A549 (cell line): ENCODE measurements around the gene TTC7B. TPM values are rescaled to one million over a fixed set of nuclear protein-coding genes. Genes with fewer than 3 reads are reported as not detected.

Source experiments
- ATAC-seq, 2 experiments: fragments of 200-7000 bp in 1 of 2; fragments of >200 bp in 1 of 2; cut with Nextera tagmentation in 1 of 2; cut with Tn5 transposase in 1 of 2; 3 replicates each; pipeline versions ENCODE4 v1.8.0 to v1.9.1; 2018 to 2020; ENCODE audit warnings: mild to moderate bottlenecking in 1 of 2, moderate library complexity in 1 of 2
- CTCF ChIA-PET: fragments of 300-600 bp; sonication (Branson Sonifier 250); formaldehyde crosslinking; extraction: SDS; loops from one replicate; lab custom pipeline; 2021; ENCODE audit warnings: antibody characterized with exemption, inconsistent platforms; lab: Yijun Ruan, JAX
- POLR2A ChIA-PET: fragments of 350-600 bp; formaldehyde crosslinking; extraction: SDS; loops from one replicate; lab custom pipeline; 2021; ENCODE audit warnings: antibody characterized with exemption, inconsistent platforms; lab: Yijun Ruan, JAX
- DNase-seq, 2 experiments: peaks; one replicate each; pipeline versions ENCODE4 v3.0.0 to v3.0.0-alpha.2; 2011 to 2016; ENCODE audit warnings: low read depth in 1 of 2, low spot score in 1 of 2
- FAIRE-seq: peaks from 2 replicates; lab custom pipeline; 2011; peaks lifted over from hg19 to GRCh38; lab: Jason Lieb, UNC
- H3K27ac ChIP-seq, 2 experiments: fragments of >200 bp; sonication (Bioruptor Twin); formaldehyde crosslinking; 3 replicates each; pipeline ENCODE4 v1.5.1; 2016 to 2017
- H3K4me1 ChIP-seq: fragments of >200 bp; sonication (Bioruptor Twin); formaldehyde crosslinking; 3 replicates; pipeline ENCODE4 v1.6.1; 2016
- H3K4me2 ChIP-seq: fragments of >200 bp; sonication (Bioruptor Twin); formaldehyde crosslinking; 3 replicates; pipeline ENCODE4 v1.6.1; 2016
- H3K4me3 ChIP-seq: fragments of >200 bp; sonication (Bioruptor Twin); formaldehyde crosslinking; 3 replicates; pipeline ENCODE4 v1.5.1; 2016
- H3K9me3 ChIP-seq: fragments of >200 bp; sonication (Bioruptor Twin); formaldehyde crosslinking; 3 replicates; pipeline ENCODE4 v1.6.1; 2016
- CHD2 ChIP-seq: fragments of 150-350 bp; IDR thresholded peaks from 2 replicates; pipeline ENCODE4 v1.6.1; 2014; ENCODE audit warnings: low read length; ENCODE audit not compliant: partially characterized antibody
- CTCF ChIP-seq: fragments of >200 bp; sonication (Bioruptor Twin); formaldehyde crosslinking; IDR thresholded peaks from 3 replicates; pipeline ENCODE4 v1.5.1; 2016
- EHF ChIP-seq: fragments of 250-450 bp; sonication (Bioruptor Pico); IDR thresholded peaks from 2 replicates; pipeline ENCODE4 v1.5.0; 2020; ENCODE audit warnings: mild to moderate bottlenecking
- FOSB ChIP-seq: fragments of 250-450 bp; sonication (Bioruptor Pico); IDR thresholded peaks from 2 replicates; pipeline ENCODE4 v1.5.0; 2020; ENCODE audit warnings: mild to moderate bottlenecking, moderate library complexity
- GATA3 ChIP-seq: IDR thresholded peaks from 2 replicates; pipeline ENCODE4 v1.6.1; 2012; ENCODE audit warnings: borderline replicate concordance
- HEYL ChIP-seq: fragments of 250-450 bp; sonication (Bioruptor Pico); IDR thresholded peaks from 2 replicates; pipeline ENCODE4 v1.8.0; 2021; ENCODE audit warnings: mild to moderate bottlenecking, moderate library complexity
- JUNB ChIP-seq: fragments of >200 bp; sonication (Bioruptor Twin); formaldehyde crosslinking; IDR thresholded peaks from 2 replicates; pipeline ENCODE4 v1.6.1; 2016
- MAZ ChIP-seq: fragments of 150-350 bp; IDR thresholded peaks from 2 replicates; pipeline ENCODE4 v1.6.1; 2014; ENCODE audit warnings: antibody characterized with exemption, low read depth, low read length, borderline replicate concordance
- MYC ChIP-seq: IDR thresholded peaks from 2 replicates; pipeline ENCODE4 v1.6.1; 2012; ENCODE audit warnings: mild to moderate bottlenecking, inconsistent platforms, low read length, improper control_type of control experiment, borderline replicate concordance
- SMC3 ChIP-seq: fragments of >200 bp; sonication (Bioruptor Twin); formaldehyde crosslinking; IDR thresholded peaks from 3 replicates; pipeline ENCODE4 v1.6.1; 2018; ENCODE audit warnings: inconsistent platforms
- SREBF2 ChIP-seq: fragments of 450-650 bp; IDR thresholded peaks from 2 replicates; pipeline ENCODE4 v1.6.1; 2014; ENCODE audit warnings: mild to moderate bottlenecking, moderate library complexity
- TFCP2L1 ChIP-seq: fragments of 250-450 bp; sonication (Bioruptor Pico); IDR thresholded peaks from 2 replicates; pipeline ENCODE4 v1.5.0; 2021; ENCODE audit warnings: mild to moderate bottlenecking
- ZSCAN20 ChIP-seq: fragments of 250-450 bp; sonication (Bioruptor Pico); IDR thresholded peaks from 2 replicates; pipeline ENCODE4 v1.8.0; 2022; ENCODE audit warnings: mild to moderate bottlenecking, moderate library complexity
- WGBS: methylation state at CpG from one replicate; pipeline ENCODE4 v1.1.6; 2017; ENCODE audit errors: missing lambda C conversion rate; 5-methylcytosine and 5-hydroxymethylcytosine counted together
- polyA plus RNA-seq, 4 experiments: library from polyadenylated mRNA; depleted of rRNA in 3 of 4; stranded (reverse); fragments of >200 nt; fragmentation: RNase III in 1 of 4; extraction: RNeasy Plus Mini Kit Qiagen cat#74134 plus additional on column Dnase treatment in 1 of 4; gene quantifications; 2 replicates in 3 of 4; 3 replicates in 1 of 4; pipeline ENCODE4 v1.2.3, GENCODE V29; 2011 to 2017
- TF ChIP-seq, protein P1 (sequence below): fragments of 450-650 bp; IDR thresholded peaks from 2 replicates; pipeline ENCODE4 v1.6.1; 2014; ENCODE audit warnings: antibody characterized with exemption
- TF ChIP-seq, protein P2 (sequence below): fragments of 250-450 bp; sonication (Bioruptor Pico); IDR thresholded peaks from 2 replicates; pipeline ENCODE4 v1.5.0; 2020; ENCODE audit warnings: low read depth, mild to moderate bottlenecking, moderate library complexity
- TF ChIP-seq, protein P3 (sequence below): fragments of 200-600 bp; sonication (generic); IDR thresholded peaks from 2 replicates; pipeline ENCODE4 v1.6.1; 2016; ENCODE audit warnings: antibody characterized with exemption, mild to moderate bottlenecking, moderate library complexity
- TF ChIP-seq, protein P4 (sequence below): fragments of 150-350 bp; IDR thresholded peaks from 2 replicates; pipeline ENCODE4 v1.6.1; 2014; ENCODE audit warnings: low read depth, mild to moderate bottlenecking, low read length
- TF ChIP-seq, protein P5 (sequence below): IDR thresholded peaks from 2 replicates; pipeline ENCODE4 v1.6.1; 2012

The TTC7B gene
- polyA plus RNA-seq, 2 of the 4 experiments (the other 2 are of a cell fraction): 16.6 to 28.0 TPM

GRCh38 chr14:90511795-90512328, 304.4 kb downstream of the TTC7B start:
- TF ChIP-seq JUNB: no peak
- TF ChIP-seq, protein P1, sequence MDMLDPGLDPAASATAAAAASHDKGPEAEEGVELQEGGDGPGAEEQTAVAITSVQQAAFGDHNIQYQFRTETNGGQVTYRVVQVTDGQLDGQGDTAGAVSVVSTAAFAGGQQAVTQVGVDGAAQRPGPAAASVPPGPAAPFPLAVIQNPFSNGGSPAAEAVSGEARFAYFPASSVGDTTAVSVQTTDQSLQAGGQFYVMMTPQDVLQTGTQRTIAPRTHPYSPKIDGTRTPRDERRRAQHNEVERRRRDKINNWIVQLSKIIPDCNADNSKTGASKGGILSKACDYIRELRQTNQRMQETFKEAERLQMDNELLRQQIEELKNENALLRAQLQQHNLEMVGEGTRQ: no peak
- TF ChIP-seq, protein P2, sequence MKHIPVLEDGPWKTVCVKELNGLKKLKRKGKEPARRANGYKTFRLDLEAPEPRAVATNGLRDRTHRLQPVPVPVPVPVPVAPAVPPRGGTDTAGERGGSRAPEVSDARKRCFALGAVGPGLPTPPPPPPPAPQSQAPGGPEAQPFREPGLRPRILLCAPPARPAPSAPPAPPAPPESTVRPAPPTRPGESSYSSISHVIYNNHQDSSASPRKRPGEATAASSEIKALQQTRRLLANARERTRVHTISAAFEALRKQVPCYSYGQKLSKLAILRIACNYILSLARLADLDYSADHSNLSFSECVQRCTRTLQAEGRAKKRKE (CRISPR knock-in tag): no peak
- no peak for TF ChIP-seq MYC
- TF ChIP-seq MAZ: no peak
- no peak for TF ChIP-seq CHD2
- TF ChIP-seq, protein P3, sequence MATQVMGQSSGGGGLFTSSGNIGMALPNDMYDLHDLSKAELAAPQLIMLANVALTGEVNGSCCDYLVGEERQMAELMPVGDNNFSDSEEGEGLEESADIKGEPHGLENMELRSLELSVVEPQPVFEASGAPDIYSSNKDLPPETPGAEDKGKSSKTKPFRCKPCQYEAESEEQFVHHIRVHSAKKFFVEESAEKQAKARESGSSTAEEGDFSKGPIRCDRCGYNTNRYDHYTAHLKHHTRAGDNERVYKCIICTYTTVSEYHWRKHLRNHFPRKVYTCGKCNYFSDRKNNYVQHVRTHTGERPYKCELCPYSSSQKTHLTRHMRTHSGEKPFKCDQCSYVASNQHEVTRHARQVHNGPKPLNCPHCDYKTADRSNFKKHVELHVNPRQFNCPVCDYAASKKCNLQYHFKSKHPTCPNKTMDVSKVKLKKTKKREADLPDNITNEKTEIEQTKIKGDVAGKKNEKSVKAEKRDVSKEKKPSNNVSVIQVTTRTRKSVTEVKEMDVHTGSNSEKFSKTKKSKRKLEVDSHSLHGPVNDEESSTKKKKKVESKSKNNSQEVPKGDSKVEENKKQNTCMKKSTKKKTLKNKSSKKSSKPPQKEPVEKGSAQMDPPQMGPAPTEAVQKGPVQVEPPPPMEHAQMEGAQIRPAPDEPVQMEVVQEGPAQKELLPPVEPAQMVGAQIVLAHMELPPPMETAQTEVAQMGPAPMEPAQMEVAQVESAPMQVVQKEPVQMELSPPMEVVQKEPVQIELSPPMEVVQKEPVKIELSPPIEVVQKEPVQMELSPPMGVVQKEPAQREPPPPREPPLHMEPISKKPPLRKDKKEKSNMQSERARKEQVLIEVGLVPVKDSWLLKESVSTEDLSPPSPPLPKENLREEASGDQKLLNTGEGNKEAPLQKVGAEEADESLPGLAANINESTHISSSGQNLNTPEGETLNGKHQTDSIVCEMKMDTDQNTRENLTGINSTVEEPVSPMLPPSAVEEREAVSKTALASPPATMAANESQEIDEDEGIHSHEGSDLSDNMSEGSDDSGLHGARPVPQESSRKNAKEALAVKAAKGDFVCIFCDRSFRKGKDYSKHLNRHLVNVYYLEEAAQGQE: no peak
- TF ChIP-seq, protein P4, sequence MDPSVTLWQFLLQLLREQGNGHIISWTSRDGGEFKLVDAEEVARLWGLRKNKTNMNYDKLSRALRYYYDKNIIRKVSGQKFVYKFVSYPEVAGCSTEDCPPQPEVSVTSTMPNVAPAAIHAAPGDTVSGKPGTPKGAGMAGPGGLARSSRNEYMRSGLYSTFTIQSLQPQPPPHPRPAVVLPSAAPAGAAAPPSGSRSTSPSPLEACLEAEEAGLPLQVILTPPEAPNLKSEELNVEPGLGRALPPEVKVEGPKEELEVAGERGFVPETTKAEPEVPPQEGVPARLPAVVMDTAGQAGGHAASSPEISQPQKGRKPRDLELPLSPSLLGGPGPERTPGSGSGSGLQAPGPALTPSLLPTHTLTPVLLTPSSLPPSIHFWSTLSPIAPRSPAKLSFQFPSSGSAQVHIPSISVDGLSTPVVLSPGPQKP: no peak
- TF ChIP-seq SREBF2: no peak
- no peak for TF ChIP-seq HEYL (CRISPR knock-in tag)
- no peak for TF ChIP-seq FOSB (CRISPR knock-in tag)
- TF ChIP-seq CTCF: no peak
- TF ChIP-seq ZSCAN20 (CRISPR knock-in tag): no peak
- TF ChIP-seq TFCP2L1: no peak
- no peak for TF ChIP-seq EHF (CRISPR knock-in tag)
- TF ChIP-seq, all 56 proteins: peak for 0
- Histone ChIP-seq H3K4me3 (no peak overlapping the region), H3K4me1 (peaks cover 35% of the 10 kb centered on the region), H3K9me3 (no peaks in the 10 kb centered on the region), H3K4me2 (peak overlapping the region; percentile 66), H3K27ac (peak overlapping the region; percentile 60 to 81)
- 75% methylated on average over 8 of the region's 9 CpGs for WGBS
- CTCF ChIA-PET: interaction anchor here (1.2 kb wide), 1 partner anchor 10 kb away, joined by 3 read pairs; no protein-coding TSS in a partner anchor
- ATAC-seq: no peak
- POLR2A ChIA-PET: no interaction called here
- no peak for FAIRE-seq
- no peak for DNase-seq

DNA sequence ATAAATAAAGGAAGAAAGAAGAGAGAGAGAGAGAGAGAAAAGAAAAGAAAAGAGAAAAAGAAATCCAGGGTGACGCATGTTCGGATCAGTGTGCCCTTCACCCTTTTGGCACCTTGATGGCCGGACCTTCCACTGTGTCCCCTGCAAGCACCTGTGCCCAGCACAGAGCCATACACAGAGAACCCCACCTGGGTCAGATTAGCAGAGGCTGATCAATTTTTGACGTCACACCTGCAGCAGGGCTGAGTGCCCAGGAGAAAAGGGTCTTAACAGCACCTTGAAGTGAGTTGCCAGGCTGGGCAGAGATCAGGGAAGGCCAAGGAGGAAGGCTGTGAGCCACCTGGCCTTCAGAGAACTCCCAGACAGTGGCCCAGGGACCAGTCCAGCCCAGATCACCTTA, 305.0 kb downstream of the TTC7B start:
- POLR2A ChIA-PET: no interaction called here
- no peak for DNase-seq

More for the DNA sequence above, 305.0 kb downstream of the TTC7B start:
- ATAC-seq (no peak), FAIRE-seq (no peak)
- no peak overlapping the region for H3K4me3 ChIP-seq
- TF ChIP-seq, protein P5, sequence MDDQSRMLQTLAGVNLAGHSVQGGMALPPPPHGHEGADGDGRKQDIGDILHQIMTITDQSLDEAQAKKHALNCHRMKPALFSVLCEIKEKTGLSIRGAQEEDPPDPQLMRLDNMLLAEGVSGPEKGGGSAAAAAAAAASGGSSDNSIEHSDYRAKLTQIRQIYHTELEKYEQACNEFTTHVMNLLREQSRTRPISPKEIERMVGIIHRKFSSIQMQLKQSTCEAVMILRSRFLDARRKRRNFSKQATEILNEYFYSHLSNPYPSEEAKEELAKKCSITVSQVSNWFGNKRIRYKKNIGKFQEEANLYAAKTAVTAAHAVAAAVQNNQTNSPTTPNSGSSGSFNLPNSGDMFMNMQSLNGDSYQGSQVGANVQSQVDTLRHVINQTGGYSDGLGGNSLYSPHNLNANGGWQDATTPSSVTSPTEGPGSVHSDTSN: no peak
- TF ChIP-seq SMC3: no peak
- TF ChIP-seq GATA3: no peak
- TF ChIP-seq MYC: no peak
- H3K4me1 ChIP-seq: peaks cover 35% of the 10 kb centered on the region
- no peaks in the 10 kb centered on the region for H3K9me3 ChIP-seq
- WGBS: 92% methylated on average over 4 of the region's 4 CpGs
- CTCF ChIA-PET: interaction anchor here (1.2 kb wide), 1 partner anchor 11 kb away, joined by 3 read pairs; no protein-coding TSS in a partner anchor
- H3K4me2 ChIP-seq: no peak overlapping the region
- H3K27ac ChIP-seq: peak overlapping the region in 1 of 2 experiments; percentile 28; a peak in 1 of 6 replicates
